Measurements from ENCODE around the gene PLA2G15.
"Not testable (repeated sequence)": the region's sequence is repeated elsewhere in the genome, so short reads cannot be mapped to it uniquely, and the experiment has no call there.

PLA2G15 gene

GRCh38 chr16:68281368-68282063, 36.3 kb downstream of the PLA2G15 start:
- no peak for DNase-seq (ENCODE audit: low read depth)

- no peak for DNase-seq (ENCODE audit: low read depth)
Measured at GRCh38 chr16:68282064-68282452, 36.9 kb downstream of the PLA2G15 start.

- DNase-seq (ENCODE audit: low read depth): no peak
Measured at GRCh38 chr16:68283346-68283745, 38.2 kb downstream of the PLA2G15 start.

GRCh38 chr16:68283801-68284598, 38.8 kb downstream of the PLA2G15 start:
- no peak for DNase-seq (ENCODE audit: low read depth)

GRCh38 chr16:68284847-68285246, 39.7 kb downstream of the PLA2G15 start:
- no peak for DNase-seq (ENCODE audit: low read depth)

- DNase-seq (ENCODE audit: low read depth): no peak
Measured at GRCh38 chr16:68285683-68286082, 40.5 kb downstream of the PLA2G15 start.

GRCh38 chr16:68286153-68287074, 41.2 kb downstream of the PLA2G15 start:
- DNase-seq (ENCODE audit: low read depth): no peak

- DNase-seq (ENCODE audit: low read depth): no peak
Measured at GRCh38 chr16:68287276-68288251, 42.4 kb downstream of the PLA2G15 start.

- DNase-seq (ENCODE audit: low read depth): no peak
Measured at GRCh38 chr16:68288252-68288650, 43.1 kb downstream of the PLA2G15 start.

GRCh38 chr16:68288796-68289195, 43.6 kb downstream of the PLA2G15 start:
- not testable (repeated sequence) for DNase-seq (ENCODE audit: low read depth)

GRCh38 chr16:68289202-68289601, 44.0 kb downstream of the PLA2G15 start:
- no peak for DNase-seq (ENCODE audit: low read depth)

GRCh38 chr16:68289621-68290329, 44.6 kb downstream of the PLA2G15 start:
- DNase-seq (ENCODE audit: low read depth): no peak

GRCh38 chr16:68290450-68290849, 45.3 kb downstream of the PLA2G15 start:
- no peak for DNase-seq (ENCODE audit: low read depth)

GRCh38 chr16:68291227-68291626, 46.1 kb downstream of the PLA2G15 start:
- DNase-seq (ENCODE audit: low read depth): no peak

GRCh38 chr16:68292425-68292824, 47.3 kb downstream of the PLA2G15 start:
- no peak for DNase-seq (ENCODE audit: low read depth)

- no peak for DNase-seq (ENCODE audit: low read depth)
Measured at GRCh38 chr16:68296291-68296690, 51.1 kb downstream of the PLA2G15 start.

GRCh38 chr16:68296693-68297092, 51.5 kb downstream of the PLA2G15 start:
- DNase-seq (ENCODE audit: low read depth): no peak

GRCh38 chr16:68297908-68298307, 52.7 kb downstream of the PLA2G15 start:
- DNase-seq (ENCODE audit: low read depth): no peak

GRCh38 chr16:68298312-68298711, 53.1 kb downstream of the PLA2G15 start:
- no peak for DNase-seq (ENCODE audit: low read depth)

GRCh38 chr16:68298907-68299561, 53.9 kb downstream of the PLA2G15 start:
- DNase-seq (ENCODE audit: low read depth): no peak
